HG03039 (cell line): ENCODE results near the gene ANKS1B.
"Not testable (repeated sequence)": the region's sequence is repeated elsewhere in the genome, so short reads cannot be mapped to it uniquely, and the experiment has no call there.

ENCODE experiments used
- ATAC-seq: cut with Tn5 transposase; IDR thresholded peaks from one replicate; pipeline ENCODE4 v1.9.1; 2021; ENCODE audit warnings: mild to moderate bottlenecking, moderate library complexity; ENCODE audit not compliant: unreplicated experiment

Gene ANKS1B

GRCh38 chr12:99767809-99768208, 216.9 kb downstream of the ANKS1B start:
- ATAC-seq = no peak

- no peak for ATAC-seq
Observed at GRCh38 chr12:99766408-99766807, 218.3 kb downstream of the ANKS1B start.

GRCh38 chr12:99765469-99766114, 219.1 kb downstream of the ANKS1B start:
- no peak for ATAC-seq

GRCh38 chr12:99759444-99759843, 225.3 kb downstream of the ANKS1B start:
- ATAC-seq = no peak

GRCh38 chr12:99758997-99759396, 225.7 kb downstream of the ANKS1B start:
- ATAC-seq = no peak

GRCh38 chr12:99752740-99753139, 232.0 kb downstream of the ANKS1B start:
- no peak for ATAC-seq

GRCh38 chr12:99746538-99746937, 238.2 kb downstream of the ANKS1B start:
- ATAC-seq = no peak

- ATAC-seq = no peak
Observed at GRCh38 chr12:99745895-99746294, 238.8 kb downstream of the ANKS1B start.

GRCh38 chr12:99745121-99745520, 239.6 kb downstream of the ANKS1B start:
- no peak for ATAC-seq

GRCh38 chr12:99736760-99737269, 247.9 kb downstream of the ANKS1B start:
- ATAC-seq = no peak

- no peak for ATAC-seq
Observed at GRCh38 chr12:99732131-99732530, 252.6 kb downstream of the ANKS1B start.

- ATAC-seq = no peak
Observed at GRCh38 chr12:99722690-99723486, 261.8 kb downstream of the ANKS1B start.

- no peak for ATAC-seq
Observed at GRCh38 chr12:99721715-99722275, 262.9 kb downstream of the ANKS1B start.

GRCh38 chr12:99720083-99720465, 264.7 kb downstream of the ANKS1B start:
- not testable (repeated sequence) for ATAC-seq

- ATAC-seq = not testable (repeated sequence)
Observed at GRCh38 chr12:99719411-99720082, 265.2 kb downstream of the ANKS1B start.

- not testable (repeated sequence) for ATAC-seq
Observed at GRCh38 chr12:99715841-99716510, 268.8 kb downstream of the ANKS1B start.

GRCh38 chr12:99714921-99715320, 269.8 kb downstream of the ANKS1B start:
- ATAC-seq = not testable (repeated sequence)

- no peak for ATAC-seq
Observed at GRCh38 chr12:99713946-99714520, 270.7 kb downstream of the ANKS1B start.

GRCh38 chr12:99712281-99712680, 272.5 kb downstream of the ANKS1B start:
- ATAC-seq = no peak

GRCh38 chr12:99711246-99711645, 273.5 kb downstream of the ANKS1B start:
- no peak for ATAC-seq
